K562 (cell line): ENCODE measurements around the gene ARAP1.

ENCODE experiments used
- CHD1 ChIP-seq: fragments of 200-600 bp; sonication (generic); IDR thresholded peaks from one replicate; pipeline ENCODE4 v1.6.1; 2012; ENCODE audit warnings: mild to moderate bottlenecking, moderate library complexity, low read length, inconsistent platforms
- EGR1 ChIP-seq: fragments of 450-650 bp; conservative IDR thresholded peaks from 2 replicates; pipeline ENCODE4 v1.6.1; 2017; ENCODE audit warnings: mild to moderate bottlenecking
- EZH2 ChIP-seq: IDR thresholded peaks from 2 replicates; pipeline ENCODE4 v1.6.1; 2012; ENCODE audit warnings: low read depth, mild to moderate bottlenecking, inconsistent platforms, low read length, borderline replicate concordance
- FOXA1 ChIP-seq: fragments of 450-650 bp; IDR thresholded peaks from 2 replicates; pipeline ENCODE4 v1.6.1; 2016; ENCODE audit warnings: mild to moderate bottlenecking, borderline replicate concordance
- HDAC6 ChIP-seq: IDR thresholded peaks from 2 replicates; pipeline ENCODE4 v1.6.1; 2012; ENCODE audit warnings: low read depth, mild to moderate bottlenecking, control low read depth, inconsistent platforms, low read length, moderate library complexity
- MAFG ChIP-seq: fragments of 450-650 bp; conservative IDR thresholded peaks from 2 replicates; pipeline ENCODE4 v1.6.1; 2016; ENCODE audit warnings: missing genetic modification characterization, missing compliant biosample characterization
- POLR2A ChIP-seq: fragments of 450-650 bp; conservative IDR thresholded peaks from 2 replicates; pipeline ENCODE4 v1.6.1; 2016
- SMAD3 ChIP-seq: fragments of 450-650 bp; formaldehyde crosslinking; conservative IDR thresholded peaks from 2 replicates; pipeline ENCODE4 v1.4.0; 2020; ENCODE audit warnings: mild to moderate bottlenecking

DNA sequence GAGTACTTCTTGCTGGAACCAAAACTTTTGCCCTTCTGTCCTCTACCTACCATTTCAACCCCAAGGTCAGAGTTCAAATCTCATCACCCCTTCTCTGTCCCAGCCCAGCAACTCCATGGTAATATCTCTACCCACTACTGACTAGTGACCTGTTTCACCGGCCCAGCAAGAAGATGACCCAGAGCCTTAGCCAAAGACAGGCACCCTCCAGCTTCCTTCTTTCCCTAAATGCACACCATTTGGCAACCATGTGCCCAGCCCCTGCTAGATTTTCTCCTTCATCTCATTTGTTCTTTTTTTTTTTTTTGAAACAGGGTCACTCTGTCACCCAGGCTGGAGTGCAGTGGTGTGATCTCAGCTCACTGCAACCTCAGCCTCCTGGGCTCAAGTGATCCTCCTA, 14.9 kb downstream of the ARAP1 start:
- TF ChIP-seq MAFG (tag) (no peak), EZH2 (no peak), EGR1 (no peak), FOXA1 (no peak), HDAC6 (no peak), POLR2A (no peak), SMAD3 (no peak), CHD1 (no peak)
